Measurements from ENCODE around the gene TAF8. TPM values are rescaled to one million over a fixed set of nuclear protein-coding genes. Genes with fewer than 3 reads are reported as not detected.

Gene TAF8
- total and polyA plus RNA-seq, 2 donors = 13.0 to 21.9 TPM

DNA sequence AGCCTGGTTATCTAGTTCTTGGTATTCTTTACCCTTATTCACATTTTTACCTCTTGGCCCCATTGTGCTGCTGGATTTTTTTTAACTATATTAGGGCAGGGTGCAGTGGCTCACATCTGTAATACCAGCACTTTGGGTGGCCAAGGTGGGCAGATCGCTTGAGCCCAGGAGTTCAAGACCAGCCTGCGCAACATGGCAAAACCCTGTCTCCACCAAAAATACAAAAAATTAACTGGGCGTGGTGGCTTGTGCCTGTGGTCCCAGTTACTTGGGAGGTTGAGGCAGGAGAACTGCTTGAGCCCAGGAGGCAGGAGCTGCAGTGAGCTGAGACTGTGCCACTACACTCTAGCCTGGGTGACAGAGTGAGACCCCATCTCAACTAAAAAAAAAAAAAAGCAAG lies 12.2 kb upstream of the TAF8 start:
- peaks cover 24 to 33% of the 10 kb centered on the region in 2 donors for H3K36me3 ChIP-seq (ENCODE audit: control insufficient read depth in 2 of 2, insufficient read depth in 2 of 2, low read length in 1 of 2)
- H3K4me1 ChIP-seq (ENCODE audit: control insufficient read depth in 2 of 2, insufficient read depth in 2 of 2, low read length in 2 of 2) = peaks cover 38 to 78% of the 10 kb centered on the region in 2 donors
- no peaks in the 10 kb centered on the region for H3K9me3 ChIP-seq (ENCODE audit: control insufficient read depth in 2 of 2, insufficient read depth in 1 of 2, low read length in 1 of 2)
- peak overlapping the region in 1 of 2 donors; percentile 23 for H3K4me3 ChIP-seq (ENCODE audit: low read length in 2 of 2)
- H3K27me3 ChIP-seq (ENCODE audit: control insufficient read depth in 2 of 2, insufficient read depth in 1 of 2, low read length in 1 of 2) = no peaks in the 10 kb centered on the region
- 95% methylated on average over 3 of the region's 3 CpGs for WGBS
- DNase-seq (ENCODE audit: low read depth in 6 of 9, low spot score in 9 of 9) = no peak
- peak overlapping the region in 1 of 2 donors; percentile 92 for H3K27ac ChIP-seq (ENCODE audit: low read depth in 1 of 2, low read length in 1 of 2)

DNA sequence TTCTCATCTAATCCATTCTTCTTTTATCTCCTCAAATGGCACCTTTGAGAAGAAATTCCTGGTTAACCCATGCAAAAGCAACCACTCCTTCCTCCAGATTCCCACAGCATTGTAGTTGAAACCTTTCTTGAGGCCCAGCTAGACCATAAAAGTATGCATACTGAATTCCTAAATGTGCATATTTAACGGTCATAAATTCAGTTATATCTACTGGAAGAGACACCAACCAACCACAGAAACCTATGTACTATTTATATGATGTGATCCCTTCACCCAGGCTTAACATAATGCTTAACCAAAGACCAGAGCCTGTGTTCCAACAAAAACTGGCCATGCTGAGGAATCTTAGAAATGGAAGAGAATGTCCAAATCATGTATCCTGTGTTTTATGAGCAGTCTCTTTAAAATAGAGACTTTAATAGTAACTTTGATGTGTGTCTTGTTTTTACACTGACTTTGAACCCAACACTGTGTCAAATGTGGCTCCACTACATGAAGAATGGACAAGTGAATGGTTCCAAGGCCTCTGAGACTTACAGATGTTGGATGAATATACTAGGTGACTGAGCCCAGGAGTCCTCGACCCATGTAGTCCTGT lies 11.4 kb upstream of the TAF8 start:
- no peak for DNase-seq (ENCODE audit: low read depth in 6 of 9, low spot score in 9 of 9)
- Histone ChIP-seq H3K4me1 (ENCODE audit: control insufficient read depth in 2 of 2, insufficient read depth in 2 of 2, low read length in 2 of 2) (peaks cover 41 to 79% of the 10 kb centered on the region in 2 donors), H3K4me3 (ENCODE audit: low read length in 2 of 2) (peak overlapping the region; percentile 38 to 51), H3K36me3 (ENCODE audit: control insufficient read depth in 2 of 2, insufficient read depth in 2 of 2, low read length in 1 of 2) (peaks cover 31 to 33% of the 10 kb centered on the region in 2 donors), H3K27me3 (ENCODE audit: control insufficient read depth in 2 of 2, insufficient read depth in 1 of 2, low read length in 1 of 2) (no peaks in the 10 kb centered on the region), H3K9me3 (ENCODE audit: control insufficient read depth in 2 of 2, insufficient read depth in 1 of 2, low read length in 1 of 2) (peaks cover 0 to 3% of the 10 kb centered on the region in 2 donors), H3K27ac (ENCODE audit: low read depth in 1 of 2, low read length in 1 of 2) (peak overlapping the region; percentile 38 to 92)
- WGBS = 45% methylated on average over 2 of the region's 2 CpGs

DNA sequence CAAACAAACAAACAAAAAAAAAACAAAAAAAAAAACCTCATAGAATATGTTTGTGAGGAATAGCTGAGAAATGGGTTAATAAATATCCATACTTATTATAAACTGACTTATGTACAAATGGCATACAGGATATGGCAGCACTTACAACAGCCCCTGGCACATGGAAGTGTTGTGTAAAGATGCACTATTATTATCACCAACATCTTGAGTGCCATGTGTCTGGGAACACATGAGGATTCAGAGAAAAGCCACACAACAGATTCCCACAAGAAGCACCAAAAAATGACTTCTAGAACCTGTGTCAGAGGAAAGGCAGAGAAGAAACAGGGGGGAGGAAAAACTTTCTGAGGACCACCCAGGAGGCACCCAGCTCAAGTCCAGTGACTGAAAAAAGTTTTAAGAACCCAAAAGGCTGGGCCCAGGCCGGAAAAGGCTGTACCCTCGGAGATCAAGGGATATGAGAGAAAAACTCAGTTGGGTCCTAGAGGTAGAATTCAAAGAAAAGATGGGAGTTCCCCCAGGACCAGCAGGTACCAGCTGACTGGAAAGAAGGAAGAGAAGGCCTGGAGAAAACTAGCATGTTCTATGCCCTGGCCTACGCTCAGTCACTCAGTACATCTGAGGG lies 9.4 kb upstream of the TAF8 start:
- WGBS = 58% methylated on average over 3 of the region's 3 CpGs
- H3K4me3 ChIP-seq (ENCODE audit: low read length in 2 of 2) = peak overlapping the region; percentile 21 to 47
- DNase-seq (ENCODE audit: low read depth in 6 of 9, low spot score in 9 of 9) = no peak
- peaks cover 44 to 94% of the 10 kb centered on the region in 2 donors for H3K4me1 ChIP-seq (ENCODE audit: control insufficient read depth in 2 of 2, insufficient read depth in 2 of 2, low read length in 2 of 2)
- H3K27ac ChIP-seq (ENCODE audit: low read depth in 1 of 2, low read length in 1 of 2) = peak overlapping the region; percentile 68 to 88
- H3K36me3 ChIP-seq (ENCODE audit: control insufficient read depth in 2 of 2, insufficient read depth in 2 of 2, low read length in 1 of 2) = peaks cover 32 to 34% of the 10 kb centered on the region in 2 donors
- no peaks in the 10 kb centered on the region for H3K27me3 ChIP-seq (ENCODE audit: control insufficient read depth in 2 of 2, insufficient read depth in 1 of 2, low read length in 1 of 2)
- peaks cover 0 to 3% of the 10 kb centered on the region in 2 donors for H3K9me3 ChIP-seq (ENCODE audit: control insufficient read depth in 2 of 2, insufficient read depth in 1 of 2, low read length in 1 of 2)

DNA sequence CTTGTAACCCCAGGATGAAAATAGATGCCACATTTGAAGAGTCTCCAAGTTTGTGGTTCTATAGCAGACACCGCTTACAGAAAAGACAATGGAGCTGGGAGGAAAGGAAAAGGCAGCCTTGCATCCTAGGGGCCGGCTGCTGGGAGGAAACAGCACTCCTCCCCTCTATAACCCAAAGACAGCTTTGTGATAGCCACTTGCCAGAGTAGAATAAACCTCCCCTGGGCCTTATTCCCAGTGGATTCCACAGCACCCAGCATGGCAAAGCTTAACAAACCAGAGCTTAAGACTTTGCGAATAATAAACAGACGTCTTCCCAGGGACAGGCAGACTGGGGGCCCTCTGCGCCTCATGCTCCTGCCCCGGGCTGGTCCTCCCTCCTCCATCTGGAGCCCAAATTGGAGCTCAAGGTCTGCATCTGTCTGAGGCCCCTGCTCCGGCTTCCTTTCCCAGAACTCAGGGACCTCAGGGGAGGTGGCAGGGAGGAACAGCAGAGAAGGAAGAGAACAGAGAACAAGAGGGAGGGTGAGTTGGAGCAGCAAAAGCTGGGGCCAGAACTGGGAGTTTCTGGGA lies 8.8 kb upstream of the TAF8 start:
- 43% methylated on average over 7 of the region's 7 CpGs for WGBS
- H3K4me1 ChIP-seq (ENCODE audit: control insufficient read depth in 2 of 2, insufficient read depth in 2 of 2, low read length in 2 of 2) = peaks cover 44 to 97% of the 10 kb centered on the region in 2 donors
- H3K9me3 ChIP-seq (ENCODE audit: control insufficient read depth in 2 of 2, insufficient read depth in 1 of 2, low read length in 1 of 2) = peaks cover 0 to 3% of the 10 kb centered on the region in 2 donors
- no peak for DNase-seq (ENCODE audit: low read depth in 6 of 9, low spot score in 9 of 9)
- peaks cover 33 to 35% of the 10 kb centered on the region in 2 donors for H3K36me3 ChIP-seq (ENCODE audit: control insufficient read depth in 2 of 2, insufficient read depth in 2 of 2, low read length in 1 of 2)
- peak overlapping the region; percentile 21 to 47 for H3K4me3 ChIP-seq (ENCODE audit: low read length in 2 of 2)
- H3K27ac ChIP-seq (ENCODE audit: low read depth in 1 of 2, low read length in 1 of 2) = peak overlapping the region; percentile 75 to 88
- H3K27me3 ChIP-seq (ENCODE audit: control insufficient read depth in 2 of 2, insufficient read depth in 1 of 2, low read length in 1 of 2) = no peaks in the 10 kb centered on the region

DNA sequence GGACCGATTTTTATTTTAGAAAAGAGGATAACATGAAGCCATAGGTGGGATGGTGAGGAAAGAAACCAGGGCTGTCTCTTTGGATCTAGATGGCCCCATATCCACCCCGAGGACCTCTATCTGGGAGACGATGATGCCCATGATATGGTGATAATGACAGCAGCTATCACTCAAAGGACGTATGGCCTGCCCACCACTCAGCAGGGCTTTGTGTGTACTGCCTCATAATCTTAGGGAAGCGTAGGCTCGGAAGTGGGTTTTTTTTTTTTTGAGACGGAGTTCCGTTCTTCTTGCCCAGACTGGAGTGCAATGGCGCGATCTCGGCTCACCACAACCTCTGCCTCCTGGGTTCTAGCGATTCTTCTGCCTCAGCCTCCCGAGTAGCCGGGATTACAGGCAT lies 8.2 kb upstream of the TAF8 start:
- Histone ChIP-seq H3K27ac (ENCODE audit: low read depth in 1 of 2, low read length in 1 of 2) (peak overlapping the region in 1 of 2 donors; percentile 88), H3K4me1 (ENCODE audit: control insufficient read depth in 2 of 2, insufficient read depth in 2 of 2, low read length in 2 of 2) (peaks cover 44 to 98% of the 10 kb centered on the region in 2 donors), H3K27me3 (ENCODE audit: control insufficient read depth in 2 of 2, insufficient read depth in 1 of 2, low read length in 1 of 2) (no peaks in the 10 kb centered on the region), H3K4me3 (ENCODE audit: low read length in 2 of 2) (peak overlapping the region in 1 of 2 donors; percentile 47), H3K36me3 (ENCODE audit: control insufficient read depth in 2 of 2, insufficient read depth in 2 of 2, low read length in 1 of 2) (peaks cover 37 to 39% of the 10 kb centered on the region in 2 donors), H3K9me3 (ENCODE audit: control insufficient read depth in 2 of 2, insufficient read depth in 1 of 2, low read length in 1 of 2) (peaks cover 0 to 3% of the 10 kb centered on the region in 2 donors)
- no peak for DNase-seq (ENCODE audit: low read depth in 6 of 9, low spot score in 9 of 9)
- WGBS = 92% methylated on average over 14 of the region's 14 CpGs

DNA sequence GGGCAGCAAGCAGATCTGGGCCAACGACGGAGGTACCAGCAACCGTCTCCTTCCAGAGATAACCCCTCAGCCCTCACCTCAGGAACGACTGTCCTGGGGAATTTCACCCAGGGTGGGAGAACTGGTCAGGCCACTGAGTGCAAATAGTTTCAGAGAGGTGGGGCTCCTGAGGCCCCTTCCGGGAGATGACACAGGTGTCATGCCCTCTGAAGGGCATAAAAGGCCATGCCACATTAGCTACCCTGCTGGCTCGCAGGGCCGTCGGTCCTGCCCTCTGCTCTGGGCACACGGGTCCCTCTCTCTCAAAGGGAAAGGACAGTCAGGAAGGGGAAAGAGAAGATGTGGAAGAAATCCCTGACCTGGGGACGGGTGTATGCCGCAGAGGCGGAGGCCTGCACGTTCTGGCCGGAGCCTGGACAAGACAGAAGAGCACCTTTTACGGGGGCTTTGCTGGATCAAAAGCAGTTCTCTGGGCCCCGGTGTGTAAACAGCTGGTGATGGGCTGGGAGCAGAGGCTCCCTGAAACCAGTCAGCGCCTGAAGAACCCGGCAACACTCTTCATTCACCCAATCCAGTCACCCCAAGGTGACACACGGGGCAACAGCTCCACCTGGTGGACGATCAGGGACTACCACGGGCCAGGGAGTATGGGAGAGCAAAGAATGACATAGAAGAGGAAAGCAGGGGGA lies 6.4 kb upstream of the TAF8 start:
- DNase-seq (ENCODE audit: low read depth in 6 of 9, low spot score in 9 of 9) = peak in 8 of 9 donors; percentile 76 to 96 (median 92)
- H3K4me1 ChIP-seq (ENCODE audit: control insufficient read depth in 2 of 2, insufficient read depth in 2 of 2, low read length in 2 of 2) = peaks cover 40 to 93% of the 10 kb centered on the region in 2 donors
- no peaks in the 10 kb centered on the region for H3K27me3 ChIP-seq (ENCODE audit: control insufficient read depth in 2 of 2, insufficient read depth in 1 of 2, low read length in 1 of 2)
- peaks cover 0 to 6% of the 10 kb centered on the region in 2 donors for H3K9me3 ChIP-seq (ENCODE audit: control insufficient read depth in 2 of 2, insufficient read depth in 1 of 2, low read length in 1 of 2)
- H3K36me3 ChIP-seq (ENCODE audit: control insufficient read depth in 2 of 2, insufficient read depth in 2 of 2, low read length in 1 of 2) = peaks cover 35 to 40% of the 10 kb centered on the region in 2 donors
- WGBS = 49% methylated on average over 21 of the region's 21 CpGs
- peak overlapping the region; percentile 26 to 99 for H3K4me3 ChIP-seq (ENCODE audit: low read length in 2 of 2)
- H3K27ac ChIP-seq (ENCODE audit: low read depth in 1 of 2, low read length in 1 of 2) = peak overlapping the region; percentile 72 to 86

DNA sequence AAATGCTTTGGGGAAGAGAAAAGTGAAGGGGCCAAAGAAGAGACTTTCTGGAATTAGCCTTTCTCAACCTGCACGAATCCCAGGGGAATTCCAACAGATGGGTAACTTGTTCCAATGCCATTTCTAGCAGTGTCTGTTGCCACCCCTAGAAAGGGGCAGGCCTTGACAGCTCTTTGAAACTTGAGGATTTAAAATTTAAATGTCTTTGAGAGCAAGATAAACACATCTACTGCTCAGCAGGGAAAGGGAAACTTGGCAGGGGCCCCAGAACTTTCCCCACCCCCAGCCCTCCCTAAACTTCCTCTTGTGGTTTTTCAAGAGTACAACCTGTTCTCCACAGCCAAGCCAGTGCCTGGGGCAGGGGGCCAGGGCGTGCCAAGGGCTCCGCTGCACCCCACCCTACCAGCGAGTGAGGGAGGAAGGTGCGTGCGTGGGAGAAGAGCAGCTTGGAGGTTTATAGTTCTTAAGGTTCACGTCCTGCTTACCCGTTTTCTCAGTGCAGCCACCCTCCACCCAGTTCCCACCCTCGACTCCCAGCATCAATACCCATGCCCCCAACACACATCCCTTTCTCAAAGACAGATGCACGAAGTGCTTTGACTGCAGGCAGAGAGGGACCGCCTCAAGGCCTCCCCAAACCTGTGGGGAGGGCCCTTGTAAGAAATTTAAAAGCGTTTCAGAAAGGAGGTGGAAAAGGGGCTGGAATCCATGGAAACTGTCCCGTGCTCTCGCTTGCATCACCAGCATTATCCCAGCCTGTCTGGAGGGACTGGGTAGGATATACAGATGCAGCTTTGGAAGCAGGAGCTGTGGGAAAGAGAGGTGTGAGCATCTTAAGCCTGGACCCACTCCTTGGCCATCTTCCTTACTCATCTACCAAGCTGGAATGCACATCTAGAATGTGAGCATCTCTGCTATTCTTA lies 4.5 kb upstream of the TAF8 start:
- H3K27me3 ChIP-seq (ENCODE audit: control insufficient read depth in 2 of 2, insufficient read depth in 1 of 2, low read length in 1 of 2) = no peaks in the 10 kb centered on the region
- H3K4me1 ChIP-seq (ENCODE audit: control insufficient read depth in 2 of 2, insufficient read depth in 2 of 2, low read length in 2 of 2) = peaks cover 41 to 88% of the 10 kb centered on the region in 2 donors
- H3K36me3 ChIP-seq (ENCODE audit: control insufficient read depth in 2 of 2, insufficient read depth in 2 of 2, low read length in 1 of 2) = peaks cover 35 to 40% of the 10 kb centered on the region in 2 donors
- peak overlapping the region; percentile 94 to 99 for H3K27ac ChIP-seq (ENCODE audit: low read depth in 1 of 2, low read length in 1 of 2)
- WGBS = 5% methylated on average over 14 of the region's 14 CpGs
- peak in 6 of 9 donors; percentile 81 to 95 (median 86) for DNase-seq (ENCODE audit: low read depth in 6 of 9, low spot score in 9 of 9)
- H3K9me3 ChIP-seq (ENCODE audit: control insufficient read depth in 2 of 2, insufficient read depth in 1 of 2, low read length in 1 of 2) = peaks cover 0 to 10% of the 10 kb centered on the region in 2 donors
- H3K4me3 ChIP-seq (ENCODE audit: low read length in 2 of 2) = peak overlapping the region; percentile 97 to 99

DNA sequence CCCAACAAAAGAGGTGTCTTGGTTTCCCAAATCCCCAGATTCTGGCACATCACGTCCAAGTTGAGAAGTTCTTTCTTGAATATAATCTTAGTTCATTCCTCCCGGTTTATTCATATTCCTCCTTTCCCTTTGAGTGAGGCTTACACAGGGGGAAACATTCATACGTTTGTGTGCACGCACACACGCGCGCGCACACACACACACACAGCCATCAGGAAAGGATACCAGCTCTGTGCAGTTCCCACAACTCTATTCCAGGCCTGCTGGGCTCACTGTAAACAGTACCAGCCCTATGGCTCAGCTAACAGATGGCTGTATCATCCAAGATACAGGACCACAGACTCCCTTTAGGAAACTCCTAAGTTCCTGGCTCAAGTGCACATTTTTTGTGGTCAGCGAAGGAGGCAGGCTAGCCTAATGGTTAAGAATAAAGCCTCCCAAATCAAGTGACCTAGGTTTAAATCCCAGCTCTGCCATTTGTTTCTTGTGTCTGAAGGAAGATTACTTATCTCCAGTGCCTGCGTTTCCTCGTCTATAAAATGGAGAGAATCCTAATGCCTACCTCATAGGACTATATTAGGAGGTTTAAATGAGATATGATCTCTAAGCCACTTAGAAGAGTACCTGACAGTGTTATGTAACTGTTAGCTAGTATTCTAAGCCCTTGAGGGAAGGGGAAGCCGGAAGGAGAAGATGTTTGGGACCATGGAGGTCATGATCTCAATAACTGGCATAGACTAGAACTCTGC lies 3.7 kb upstream of the TAF8 start:
- no peak for DNase-seq (ENCODE audit: low read depth in 6 of 9, low spot score in 9 of 9)
- 74% methylated on average over 12 of the region's 12 CpGs for WGBS
- H3K4me3 ChIP-seq (ENCODE audit: low read length in 2 of 2) = peak overlapping the region; percentile 97 to 99
- H3K4me1 ChIP-seq (ENCODE audit: control insufficient read depth in 2 of 2, insufficient read depth in 2 of 2, low read length in 2 of 2) = peaks cover 36 to 87% of the 10 kb centered on the region in 2 donors
- H3K36me3 ChIP-seq (ENCODE audit: control insufficient read depth in 2 of 2, insufficient read depth in 2 of 2, low read length in 1 of 2) = peaks cover 30 to 33% of the 10 kb centered on the region in 2 donors
- H3K27ac ChIP-seq (ENCODE audit: low read depth in 1 of 2, low read length in 1 of 2) = peak overlapping the region; percentile 94 to 99
- H3K27me3 ChIP-seq (ENCODE audit: control insufficient read depth in 2 of 2, insufficient read depth in 1 of 2, low read length in 1 of 2) = no peaks in the 10 kb centered on the region
- H3K9me3 ChIP-seq (ENCODE audit: control insufficient read depth in 2 of 2, insufficient read depth in 1 of 2, low read length in 1 of 2) = peaks cover 0 to 10% of the 10 kb centered on the region in 2 donors
